HepG2 (cell line): Measurements from ENCODE around the gene DPCD. TPM values are rescaled to one million over a fixed set of nuclear protein-coding genes. Genes with fewer than 3 reads are reported as not detected.

ENCODE experiments used
- ATAC-seq: fragments of 200-7000 bp; cut with Tn5 transposase; 3 replicates; pipeline ENCODE4 v1.9.1; 2020; ENCODE audit warnings: mild to moderate bottlenecking, moderate library complexity
- BruUV-seq: library from RNA; stranded (reverse); fragments of 400-500 nt; replicated peaks from 2 replicates; lab custom pipeline; 2021; lab: Mats Ljungman, UMichigan
- CTCF ChIA-PET: fragments of 300-600 bp; formaldehyde crosslinking; extraction: SDS; loops from one replicate; lab custom pipeline; 2021; ENCODE audit warnings: low total read pairs, inconsistent platforms, low intra/inter-chr PET ratio; lab: Yijun Ruan, JAX
- POLR2A ChIA-PET: fragments of 350-600 bp; sonication (Branson Sonifier 250); formaldehyde crosslinking; loops from one replicate; lab custom pipeline; 2020; ENCODE audit warnings: antibody characterized with exemption, inconsistent platforms; lab: Yijun Ruan, JAX
- DNase-seq: peaks from one replicate; pipeline ENCODE4 v3.0.0-alpha.2; 2015; ENCODE audit warnings: low spot score
- FAIRE-seq: peaks from 3 replicates; lab custom pipeline; 2011; peaks lifted over from hg19 to GRCh38; lab: Jason Lieb, UNC
- H2AFZ ChIP-seq: one replicate; pipeline ENCODE4 v1.6.1; 2011; ENCODE audit warnings: low read length, inconsistent platforms
- H3K27ac ChIP-seq: fragments of 300-600 bp; 3 replicates; pipeline ENCODE4 v1.8.0; 2011; ENCODE audit warnings: mixed run types, mild to moderate bottlenecking, mixed read lengths, low read length, inconsistent platforms; ENCODE audit not compliant: insufficient read depth; ENCODE audit errors: extremely low read length
- H3K27me3 ChIP-seq, 2 experiments: fragments of 200-600 bp in 1 of 2; 2 replicates in 1 of 2; 3 replicates in 1 of 2; pipeline versions ENCODE4 v1.6.0 to v1.8.0; 2011; ENCODE audit warnings: low read length in 2 of 2, mild to moderate bottlenecking in 2 of 2, moderate library complexity in 2 of 2, inconsistent platforms in 1 of 2; ENCODE audit not compliant: insufficient read depth in 2 of 2, control insufficient read depth in 1 of 2
- H3K36me3 ChIP-seq, 2 experiments: fragments of 200-600 bp in 1 of 2; replicated peaks in 1 of 2; 2 replicates in 1 of 2; 3 replicates in 1 of 2; pipeline versions ENCODE4 v1.5.1 to v1.8.0; 2011; ENCODE audit warnings: low read length in 2 of 2, inconsistent platforms in 1 of 2; ENCODE audit not compliant: insufficient read depth in 2 of 2, control insufficient read depth in 1 of 2
- H3K4me1 ChIP-seq: 2 replicates; pipeline ENCODE4 v1.5.1; 2012; ENCODE audit warnings: low read length, inconsistent platforms; ENCODE audit not compliant: insufficient read depth
- H3K4me2 ChIP-seq: 2 replicates; pipeline ENCODE4 v1.6.0; 2011; ENCODE audit warnings: low read depth, low read length, inconsistent platforms
- H3K4me3 ChIP-seq, 3 experiments: fragments of 200-600 bp in 1 of 3; sonication (generic), shearing (Covaris generic) in 1 of 3; replicated peaks in 1 of 3; 2 replicates each; pipeline ENCODE4 v1.5.1; 2011 to 2016; ENCODE audit warnings: low read length in 3 of 3, inconsistent platforms in 2 of 3, low read depth in 2 of 3, mild to moderate bottlenecking in 2 of 3, control low read depth in 1 of 3, mixed read lengths in 1 of 3; ENCODE audit not compliant: insufficient read depth in 1 of 3
- H3K79me2 ChIP-seq: one replicate; pipeline ENCODE4 v1.6.1; 2011; ENCODE audit warnings: low read length, inconsistent platforms; ENCODE audit not compliant: insufficient read depth
- H3K9ac ChIP-seq: 2 replicates; pipeline ENCODE4 v1.6.0; 2011; ENCODE audit warnings: mild to moderate bottlenecking, low read depth, low read length, inconsistent platforms; ENCODE audit not compliant: insufficient read depth
- H3K9me3 ChIP-seq: 2 replicates; pipeline ENCODE4 v1.5.1; 2012; ENCODE audit warnings: mild to moderate bottlenecking, low read length
- H4K20me1 ChIP-seq: 2 replicates; pipeline ENCODE4 v1.6.0; 2011; ENCODE audit warnings: inconsistent platforms, mild to moderate bottlenecking, low read length, moderate library complexity; ENCODE audit not compliant: insufficient read depth
- JDP2 ChIP-seq: sonication (generic); formaldehyde crosslinking; IDR thresholded peaks from 2 replicates; pipeline ENCODE4 v1.8.1; 2022; ENCODE audit warnings: missing genetic modification reagents, borderline replicate concordance
- PPARG ChIP-seq: conservative IDR thresholded peaks from 2 replicates; pipeline ENCODE4 v1.6.1; 2016; ENCODE audit warnings: missing biosample characterization, missing genetic modification reagents
- ZNF263 ChIP-seq: sonication (generic); formaldehyde crosslinking; IDR thresholded peaks from 2 replicates; pipeline ENCODE4 v1.4.0; 2020; ENCODE audit warnings: missing genetic modification reagents
- ZNF720 ChIP-seq: sonication (generic); formaldehyde crosslinking; IDR thresholded peaks from 2 replicates; pipeline ENCODE4 v1.4.0; 2020; ENCODE audit warnings: missing genetic modification reagents
- WGBS: methylation state at CpG from one replicate; pipeline ENCODE4 v1.1.6; 2017; ENCODE audit warnings: low lambda C conversion rate; 5-methylcytosine and 5-hydroxymethylcytosine counted together
- in situ Hi-C: cut with HindIII; loops from 2 replicates; pipeline ENCODE4 v1.10.0; 2017; ENCODE audit warnings: low pct_unique_long_range_greater_than_20kb; ENCODE audit not compliant: extremely low pct_ligation_motif_present
- intact Hi-C: fragments of 100-400 bp; cut with micrococcal nuclease; formaldehyde crosslinking; loops from one replicate; pipeline ENCODE4 v1.10.0; 2022; ENCODE audit not compliant: unreplicated experiment
- polyA plus RNA-seq, 8 experiments: library from polyadenylated mRNA; depleted of rRNA in 3 of 8; stranded (reverse) in 7 of 8; unstranded in 1 of 8; fragments of >200 nt; fragmentation: Illumina TruSeq in 4 of 8; extraction: Trizol in 4 of 8; gene quantifications; 2 replicates each; pipeline versions ENCODE4 v1.2.1 to v1.2.3, GENCODE V29; 2011 to 2016; ENCODE audit warnings: low read depth in 4 of 8, missing spikeins in 1 of 8, mixed read lengths in 1 of 8; ENCODE audit not compliant: insufficient read depth in 1 of 8
- total RNA-seq, 5 experiments: library from RNA; depleted of rRNA; stranded (reverse); fragments of >200 nt; fragmentation: Illumina TruSeq; extraction: Trizol; gene quantifications; 2 replicates each; pipeline ENCODE4 v1.2.3, GENCODE V29; 2016; ENCODE audit warnings: low read depth in 1 of 5
- TF ChIP-seq, protein P1 (sequence below): sonication (generic); formaldehyde crosslinking; IDR thresholded peaks from 2 replicates; pipeline ENCODE4 v1.4.0; 2020; ENCODE audit warnings: missing genetic modification reagents
- TF ChIP-seq, protein P2 (sequence below): sonication (generic); formaldehyde crosslinking; IDR thresholded peaks from 2 replicates; pipeline ENCODE4 v1.9.0; 2021; ENCODE audit warnings: missing genetic modification reagents, borderline replicate concordance
- TF ChIP-seq, protein P3 (sequence below): sonication (generic); formaldehyde crosslinking; IDR thresholded peaks from 2 replicates; pipeline ENCODE4 v1.5.0; 2020; ENCODE audit warnings: mild to moderate bottlenecking, missing genetic modification reagents

The DPCD gene
- total and polyA plus RNA-seq, 2 of the 13 experiments (the other 11 are each of a cell fraction or from before 2014, with no cell fraction given): 25.2 to 27.0 TPM

- in situ Hi-C loops (no loop called here), intact Hi-C loops (no loop called here)
- Histone ChIP-seq H3K9me3 (no peaks in the 10 kb centered on the region), H3K36me3 (no peaks in the 10 kb centered on the region), H4K20me1 (no peaks in the 10 kb centered on the region), H3K4me3 (no peak overlapping the region), H3K79me2 (no peaks in the 10 kb centered on the region), H3K4me2 (no peak overlapping the region), H3K27me3 (peaks cover 0 to 31% of the 10 kb centered on the region in 2 experiments; a peak in 4 of 5 replicates), H3K4me1 (peaks cover 31% of the 10 kb centered on the region), H2AFZ (no peak overlapping the region), H3K27ac (no peak overlapping the region), H3K9ac (no peak overlapping the region)
- ChIA-PET POLR2A (no interaction called here), CTCF (no interaction called here)
- BruUV-seq: no TSS peak
- FAIRE-seq (no peak), ATAC-seq (no peak), DNase-seq (no peak)
- TF ChIP-seq ZNF263: no peak
- TF ChIP-seq JDP2 (CRISPR knock-in tag): no peak
- TF ChIP-seq, protein P1, sequence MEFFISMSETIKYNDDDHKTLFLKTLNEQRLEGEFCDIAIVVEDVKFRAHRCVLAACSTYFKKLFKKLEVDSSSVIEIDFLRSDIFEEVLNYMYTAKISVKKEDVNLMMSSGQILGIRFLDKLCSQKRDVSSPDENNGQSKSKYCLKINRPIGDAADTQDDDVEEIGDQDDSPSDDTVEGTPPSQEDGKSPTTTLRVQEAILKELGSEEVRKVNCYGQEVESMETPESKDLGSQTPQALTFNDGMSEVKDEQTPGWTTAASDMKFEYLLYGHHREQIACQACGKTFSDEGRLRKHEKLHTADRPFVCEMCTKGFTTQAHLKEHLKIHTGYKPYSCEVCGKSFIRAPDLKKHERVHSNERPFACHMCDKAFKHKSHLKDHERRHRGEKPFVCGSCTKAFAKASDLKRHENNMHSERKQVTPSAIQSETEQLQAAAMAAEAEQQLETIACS (CRISPR knock-in tag): no peak
- no peak for TF ChIP-seq ZNF720 (CRISPR knock-in tag)
- TF ChIP-seq, protein P2, sequence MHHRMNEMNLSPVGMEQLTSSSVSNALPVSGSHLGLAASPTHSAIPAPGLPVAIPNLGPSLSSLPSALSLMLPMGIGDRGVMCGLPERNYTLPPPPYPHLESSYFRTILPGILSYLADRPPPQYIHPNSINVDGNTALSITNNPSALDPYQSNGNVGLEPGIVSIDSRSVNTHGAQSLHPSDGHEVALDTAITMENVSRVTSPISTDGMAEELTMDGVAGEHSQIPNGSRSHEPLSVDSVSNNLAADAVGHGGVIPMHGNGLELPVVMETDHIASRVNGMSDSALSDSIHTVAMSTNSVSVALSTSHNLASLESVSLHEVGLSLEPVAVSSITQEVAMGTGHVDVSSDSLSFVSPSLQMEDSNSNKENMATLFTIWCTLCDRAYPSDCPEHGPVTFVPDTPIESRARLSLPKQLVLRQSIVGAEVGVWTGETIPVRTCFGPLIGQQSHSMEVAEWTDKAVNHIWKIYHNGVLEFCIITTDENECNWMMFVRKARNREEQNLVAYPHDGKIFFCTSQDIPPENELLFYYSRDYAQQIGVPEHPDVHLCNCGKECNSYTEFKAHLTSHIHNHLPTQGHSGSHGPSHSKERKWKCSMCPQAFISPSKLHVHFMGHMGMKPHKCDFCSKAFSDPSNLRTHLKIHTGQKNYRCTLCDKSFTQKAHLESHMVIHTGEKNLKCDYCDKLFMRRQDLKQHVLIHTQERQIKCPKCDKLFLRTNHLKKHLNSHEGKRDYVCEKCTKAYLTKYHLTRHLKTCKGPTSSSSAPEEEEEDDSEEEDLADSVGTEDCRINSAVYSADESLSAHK (CRISPR knock-in tag): no peak
- no peak for TF ChIP-seq PPARG
- TF ChIP-seq, protein P3, sequence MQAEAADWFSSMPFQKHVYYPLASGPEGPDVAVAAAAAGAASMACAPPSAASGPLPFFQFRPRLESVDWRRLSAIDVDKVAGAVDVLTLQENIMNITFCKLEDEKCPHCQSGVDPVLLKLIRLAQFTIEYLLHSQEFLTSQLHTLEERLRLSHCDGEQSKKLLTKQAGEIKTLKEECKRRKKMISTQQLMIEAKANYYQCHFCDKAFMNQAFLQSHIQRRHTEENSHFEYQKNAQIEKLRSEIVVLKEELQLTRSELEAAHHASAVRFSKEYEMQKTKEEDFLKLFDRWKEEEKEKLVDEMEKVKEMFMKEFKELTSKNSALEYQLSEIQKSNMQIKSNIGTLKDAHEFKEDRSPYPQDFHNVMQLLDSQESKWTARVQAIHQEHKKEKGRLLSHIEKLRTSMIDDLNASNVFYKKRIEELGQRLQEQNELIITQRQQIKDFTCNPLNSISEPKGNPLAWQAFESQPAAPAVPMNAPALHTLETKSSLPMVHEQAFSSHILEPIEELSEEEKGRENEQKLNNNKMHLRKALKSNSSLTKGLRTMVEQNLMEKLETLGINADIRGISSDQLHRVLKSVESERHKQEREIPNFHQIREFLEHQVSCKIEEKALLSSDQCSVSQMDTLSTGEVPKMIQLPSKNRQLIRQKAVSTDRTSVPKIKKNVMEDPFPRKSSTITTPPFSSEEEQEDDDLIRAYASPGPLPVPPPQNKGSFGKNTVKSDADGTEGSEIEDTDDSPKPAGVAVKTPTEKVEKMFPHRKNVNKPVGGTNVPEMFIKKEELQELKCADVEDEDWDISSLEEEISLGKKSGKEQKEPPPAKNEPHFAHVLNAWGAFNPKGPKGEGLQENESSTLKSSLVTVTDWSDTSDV (CRISPR knock-in tag): no peak
- WGBS: 17% methylated on average over 2 of the region's 3 CpGs
Measured at GRCh38 chr10:101563007-101563406, 25.1 kb upstream of the DPCD start.
